MM.1S (cell line): ENCODE measurements around the gene PXYLP1.

Experiments
- DNase-seq: peaks from one replicate; pipeline ENCODE4 v3.0.0-alpha.2; 2015
- H2AFZ ChIP-seq: fragments of 300-600 bp; sonication (generic); 2 replicates; pipeline ENCODE4 v1.6.0; 2016; ENCODE audit warnings: antibody characterized with exemption, low read length
- H3F3A ChIP-seq: fragments of 300-600 bp; sonication (generic); 2 replicates; pipeline ENCODE4 v1.6.1; 2016; ENCODE audit warnings: mild to moderate bottlenecking, antibody characterized with exemption, low read length, moderate library complexity, mixed read lengths; ENCODE audit not compliant: insufficient read depth
- H3K27ac ChIP-seq: fragments of 300-600 bp; sonication (generic); 2 replicates; pipeline ENCODE4 v1.5.1; 2016; ENCODE audit warnings: mild to moderate bottlenecking, low read length
- H3K27me3 ChIP-seq: fragments of 300-600 bp; sonication (generic); replicated peaks from 2 replicates; pipeline ENCODE4 v1.6.0; 2016; ENCODE audit warnings: low read length; ENCODE audit not compliant: insufficient read depth
- H3K36me3 ChIP-seq: fragments of 300-600 bp; sonication (generic); replicated peaks from 2 replicates; pipeline ENCODE4 v1.6.1; 2016; ENCODE audit warnings: mild to moderate bottlenecking, low read length, mixed read lengths; ENCODE audit not compliant: insufficient read depth
- H3K4me1 ChIP-seq: fragments of 300-600 bp; sonication (generic); 2 replicates; pipeline ENCODE4 v1.6.1; 2016; ENCODE audit warnings: low read length, mixed read lengths
- H3K4me2 ChIP-seq: fragments of 300-600 bp; sonication (generic); 2 replicates; pipeline ENCODE4 v1.6.0; 2016; ENCODE audit warnings: low read depth, low read length
- H3K4me3 ChIP-seq: fragments of 300-600 bp; sonication (generic); 2 replicates; pipeline ENCODE4 v1.5.1; 2016; ENCODE audit warnings: low read length, mixed read lengths
- H3K79me2 ChIP-seq: fragments of 300-600 bp; sonication (generic); 2 replicates; pipeline ENCODE4 v1.6.1; 2016; ENCODE audit warnings: mixed run types, low read length, mixed read lengths
- H3K9ac ChIP-seq: fragments of 300-600 bp; sonication (generic); 2 replicates; pipeline ENCODE4 v1.6.1; 2016; ENCODE audit warnings: low read length, mixed read lengths
- H3K9me2 ChIP-seq: fragments of 300-600 bp; sonication (generic); replicated peaks from 2 replicates; pipeline ENCODE4 v1.6.1; 2016; ENCODE audit warnings: mild to moderate bottlenecking, low read length, mixed read lengths; ENCODE audit not compliant: insufficient read depth
- H3K9me3 ChIP-seq: fragments of 300-600 bp; sonication (generic); replicated peaks from 2 replicates; pipeline ENCODE4 v1.6.1; 2016; ENCODE audit warnings: mild to moderate bottlenecking, low read length, mixed read lengths; ENCODE audit not compliant: insufficient read depth
- H4K20me1 ChIP-seq: fragments of 300-600 bp; sonication (generic); 2 replicates; pipeline ENCODE4 v1.6.1; 2016; ENCODE audit warnings: mild to moderate bottlenecking, low read length, moderate library complexity, mixed read lengths; ENCODE audit not compliant: insufficient read depth
- CTCF ChIP-seq: fragments of 300-600 bp; sonication (generic); IDR thresholded peaks from 2 replicates; pipeline ENCODE4 v1.5.1; 2016; ENCODE audit warnings: antibody characterized with exemption, low read length, mixed read lengths
- EZH2 ChIP-seq: fragments of 300-600 bp; sonication (generic); optimal IDR thresholded peaks from 2 replicates; pipeline ENCODE3; 2017; ENCODE audit warnings: low read depth, mild to moderate bottlenecking, antibody characterized with exemption, low read length, mixed read lengths
- EZH2phosphoT487 ChIP-seq: fragments of 300-600 bp; sonication (generic); IDR thresholded peaks from 2 replicates; pipeline ENCODE4 v1.6.1; 2018; ENCODE audit warnings: antibody characterized with exemption, low read length

The PXYLP1 gene

GRCh38 chr3:141271279-141272030 lies 39.8 kb downstream of the PXYLP1 start:
- H3K9me2 ChIP-seq = no peaks in the 10 kb centered on the region
- no peaks in the 10 kb centered on the region for H3F3A ChIP-seq
- no peaks in the 10 kb centered on the region for H3K4me1 ChIP-seq
- H3K4me2 ChIP-seq = no peak overlapping the region
- no peaks in the 10 kb centered on the region for H3K27me3 ChIP-seq
- no peak for DNase-seq
- no peaks in the 10 kb centered on the region for H3K36me3 ChIP-seq
- no peaks in the 10 kb centered on the region for H4K20me1 ChIP-seq
- no peak overlapping the region for H2AFZ ChIP-seq
- H3K27ac ChIP-seq = no peak overlapping the region
- no peaks in the 10 kb centered on the region for H3K79me2 ChIP-seq
- H3K9me3 ChIP-seq = no peaks in the 10 kb centered on the region
- H3K4me3 ChIP-seq = no peak overlapping the region
- TF ChIP-seq EZH2phosphoT487 = no peak
- no peak for TF ChIP-seq CTCF
- TF ChIP-seq EZH2 = no peak
- no peak overlapping the region for H3K9ac ChIP-seq

GRCh38 chr3:141272906-141273662 lies 41.5 kb downstream of the PXYLP1 start:
- H3K27me3 ChIP-seq = no peaks in the 10 kb centered on the region
- DNase-seq = no peak
- H4K20me1 ChIP-seq = no peaks in the 10 kb centered on the region
- H3K4me3 ChIP-seq = no peak overlapping the region
- no peak overlapping the region for H3K27ac ChIP-seq
- H3K9me2 ChIP-seq = no peaks in the 10 kb centered on the region
- H3K9ac ChIP-seq = no peak overlapping the region
- H3F3A ChIP-seq = no peaks in the 10 kb centered on the region
- no peaks in the 10 kb centered on the region for H3K79me2 ChIP-seq
- no peaks in the 10 kb centered on the region for H3K9me3 ChIP-seq
- no peak overlapping the region for H3K4me2 ChIP-seq
- H3K36me3 ChIP-seq = no peaks in the 10 kb centered on the region
- TF ChIP-seq CTCF = no peak
- TF ChIP-seq EZH2 = no peak
- no peak for TF ChIP-seq EZH2phosphoT487
- no peaks in the 10 kb centered on the region for H3K4me1 ChIP-seq
- H2AFZ ChIP-seq = no peak overlapping the region

GRCh38 chr3:141273700-141274410 lies 42.2 kb downstream of the PXYLP1 start:
- H2AFZ ChIP-seq = no peak overlapping the region
- no peak overlapping the region for H3K9ac ChIP-seq
- no peaks in the 10 kb centered on the region for H3K27me3 ChIP-seq
- no peaks in the 10 kb centered on the region for H3F3A ChIP-seq
- no peaks in the 10 kb centered on the region for H3K4me1 ChIP-seq
- no peak overlapping the region for H3K4me2 ChIP-seq
- no peaks in the 10 kb centered on the region for H3K79me2 ChIP-seq
- H3K4me3 ChIP-seq = no peak overlapping the region
- H3K36me3 ChIP-seq = no peaks in the 10 kb centered on the region
- no peaks in the 10 kb centered on the region for H3K9me2 ChIP-seq
- no peaks in the 10 kb centered on the region for H4K20me1 ChIP-seq
- H3K9me3 ChIP-seq = no peaks in the 10 kb centered on the region
- DNase-seq = no peak
- TF ChIP-seq EZH2 (no peak), CTCF (no peak), EZH2phosphoT487 (no peak)
- no peak overlapping the region for H3K27ac ChIP-seq
